A549 (cell line): ENCODE results near the gene SPATA45.

Source experiments
- CEBPB ChIP-seq, 2 experiments: fragments of >200 bp in 1 of 2; sonication (Bioruptor Twin) in 1 of 2; formaldehyde crosslinking in 1 of 2; IDR thresholded peaks; 2 replicates each; pipeline ENCODE4 v1.6.1; 2012 to 2016
- CTCF ChIP-seq: fragments of >200 bp; sonication (Bioruptor Twin); formaldehyde crosslinking; IDR thresholded peaks from 3 replicates; pipeline ENCODE4 v1.5.1; 2016
- ELK1 ChIP-seq: fragments of 150-350 bp; IDR thresholded peaks from 2 replicates; pipeline ENCODE4 v1.6.1; 2014; ENCODE audit warnings: low read depth, mild to moderate bottlenecking, low read length
- EP300 ChIP-seq, 2 experiments: fragments of >200 bp; sonication (Bioruptor Twin); formaldehyde crosslinking; IDR thresholded peaks; 2 replicates in 1 of 2; 3 replicates in 1 of 2; pipeline ENCODE4 v1.6.1; 2016 to 2017
- PBX3 ChIP-seq: IDR thresholded peaks from 2 replicates; pipeline ENCODE4 v1.6.1; 2012
- PHF8 ChIP-seq: fragments of 200-600 bp; sonication (generic); IDR thresholded peaks from 2 replicates; pipeline ENCODE4 v1.6.1; 2016; ENCODE audit warnings: low read depth, mild to moderate bottlenecking, antibody characterized with exemption, moderate library complexity, borderline replicate concordance
- POLR2A ChIP-seq: IDR thresholded peaks from 2 replicates; pipeline ENCODE4 v1.6.1; 2012; ENCODE audit warnings: mild to moderate bottlenecking, low read length

- TF ChIP-seq PBX3 (no peak), CTCF (no peak), EP300 (IDR thresholded peaks at IDR 0.05) (no peak), ELK1 (no peak), CEBPB (IDR thresholded peaks at IDR 0.05) (no peak), PHF8 (no peak), POLR2A (no peak)
Observed at GRCh38 chr1:212783976-212784375, 63.5 kb downstream of the SPATA45 start.
